NCI-H446 (cell line): Measurements from ENCODE around the gene CDC42EP3.
A peak's percentile ranks its signal among the peaks of the same experiment; 100 is the strongest.

Experiments
- DNase-seq, 2 experiments: peaks; one replicate each; lab custom pipeline; 2025; lab: John Stamatoyannopoulos, UW

The CDC42EP3 gene, protein sequence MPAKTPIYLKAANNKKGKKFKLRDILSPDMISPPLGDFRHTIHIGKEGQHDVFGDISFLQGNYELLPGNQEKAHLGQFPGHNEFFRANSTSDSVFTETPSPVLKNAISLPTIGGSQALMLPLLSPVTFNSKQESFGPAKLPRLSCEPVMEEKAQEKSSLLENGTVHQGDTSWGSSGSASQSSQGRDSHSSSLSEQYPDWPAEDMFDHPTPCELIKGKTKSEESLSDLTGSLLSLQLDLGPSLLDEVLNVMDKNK

DNA sequence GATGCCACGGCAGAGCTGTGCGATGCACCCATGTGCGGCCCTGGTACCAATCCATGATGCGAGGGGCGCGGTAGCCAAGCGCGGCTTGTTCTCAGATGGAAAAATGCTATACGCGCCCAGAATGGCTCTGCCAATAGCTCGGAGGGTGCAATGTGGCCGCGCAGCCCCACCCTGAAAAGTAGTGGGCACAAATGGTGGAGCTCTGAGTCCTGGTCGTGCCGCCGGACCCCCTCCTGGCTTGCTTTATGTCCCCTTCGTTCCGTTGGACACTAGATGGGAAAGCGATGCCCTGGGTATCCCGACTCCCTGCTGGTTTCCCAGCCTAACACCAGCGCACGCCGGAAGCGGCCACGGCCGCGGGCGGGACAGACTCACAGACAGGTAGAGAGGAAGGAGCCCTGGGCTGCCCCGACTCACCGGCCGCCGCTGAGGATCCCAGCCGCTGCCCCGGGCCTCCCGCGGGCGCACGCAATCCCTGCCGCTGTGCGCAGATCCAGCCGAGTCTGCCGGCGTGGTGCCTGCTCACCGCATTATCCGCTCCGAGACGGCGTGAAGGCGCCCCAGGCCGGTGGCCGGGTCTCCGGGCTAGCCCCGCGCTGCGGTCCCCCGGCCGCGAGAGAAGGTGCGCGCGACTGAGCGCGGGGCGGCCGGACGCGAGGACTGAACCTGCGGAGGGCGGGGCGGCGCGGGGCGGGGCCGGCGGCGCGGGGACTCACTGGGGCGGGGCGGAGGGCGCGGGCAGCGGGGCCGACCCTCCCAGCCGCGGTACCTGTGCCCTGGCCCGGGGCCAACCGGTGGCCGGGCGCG is at the start of gene CDC42EP3:
Gene CDC42EP3, minus strand, starts transcription at position 634 of the 807 bp plus-strand sequence. CDS start 25,055 bp downstream, outside the sequence.
- peak in 1 of 2 experiments; percentile 65 for DNase-seq

DNA sequence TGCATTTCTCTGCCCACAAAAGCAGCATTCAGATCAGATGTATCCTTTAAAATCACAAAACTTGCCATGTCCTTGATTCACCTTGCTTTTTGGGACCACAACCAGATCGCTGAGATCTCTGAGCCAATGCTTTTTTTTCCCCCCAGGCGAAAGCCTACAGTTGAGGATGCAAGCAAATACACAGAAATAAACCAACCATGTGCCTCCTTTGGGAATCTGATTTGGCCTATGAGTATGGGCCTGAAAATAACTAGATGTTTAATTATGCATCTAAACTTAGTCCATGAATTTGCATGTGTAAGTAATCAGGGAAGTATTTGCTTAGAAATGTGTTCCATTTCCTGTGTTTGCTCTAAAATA is 49.7 kb upstream of the CDC42EP3 start:
- no peak for DNase-seq

DNA sequence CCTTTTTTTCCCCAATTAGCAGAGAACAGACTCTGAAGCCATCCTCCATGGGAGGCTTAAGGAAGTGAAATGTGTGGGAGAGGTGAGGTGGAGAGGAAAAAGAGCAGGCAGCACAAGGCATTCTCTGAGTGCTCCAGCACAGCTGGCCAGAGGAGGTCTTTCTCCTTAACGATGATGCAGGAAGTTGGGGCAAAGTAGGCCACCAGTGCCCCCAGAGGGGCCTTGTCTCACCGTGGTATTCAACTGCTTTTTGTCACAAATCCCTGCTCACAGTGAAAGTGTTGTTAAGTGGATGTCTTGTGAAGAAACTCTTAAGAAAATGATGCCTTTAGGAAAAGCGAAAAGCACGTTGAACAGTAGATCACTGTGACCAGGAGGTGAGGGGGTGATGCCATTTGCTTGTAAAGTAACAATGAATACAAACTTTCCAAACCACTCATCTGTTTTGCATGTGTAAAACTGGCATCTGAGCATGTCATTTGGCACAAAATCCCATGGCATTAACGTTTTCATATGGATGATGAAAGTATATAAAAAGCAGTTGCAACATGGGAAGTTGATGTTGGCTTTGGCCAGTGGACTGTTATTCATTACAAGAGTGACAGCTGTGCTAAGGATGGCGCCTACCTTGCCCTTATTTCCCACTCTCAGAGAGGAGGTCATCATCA is 49.2 kb upstream of the CDC42EP3 start:
- peak in 1 of 2 experiments; percentile 20 for DNase-seq

DNA sequence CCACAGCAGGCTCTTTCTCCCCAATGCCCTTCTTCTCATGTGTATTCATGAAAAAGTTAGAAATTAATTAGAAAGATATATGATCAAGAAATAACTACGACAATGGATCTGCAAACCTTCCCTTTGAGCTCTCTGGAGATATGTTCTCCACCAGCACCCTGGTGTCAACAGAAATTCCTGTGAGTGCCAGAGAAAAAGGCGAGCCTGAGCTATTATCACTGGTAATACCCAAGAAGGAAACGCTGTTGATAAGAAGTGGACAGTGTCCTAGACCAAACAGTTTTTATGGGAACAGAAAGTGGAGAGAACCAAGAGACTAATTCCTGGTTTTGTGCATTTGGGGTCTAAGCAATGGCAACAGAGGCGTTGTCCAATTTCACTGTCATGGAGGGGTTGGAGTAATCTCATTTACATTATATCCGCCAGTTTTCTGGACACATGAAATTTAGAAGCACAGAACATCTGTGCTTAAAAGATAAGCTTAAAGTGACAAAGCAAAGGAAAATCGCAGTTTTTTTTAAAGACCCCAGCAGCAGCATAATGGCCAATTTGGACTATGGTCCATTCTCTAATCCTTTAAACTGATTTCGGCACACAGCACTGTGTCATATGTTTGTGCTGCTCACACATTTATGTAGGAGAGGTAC is 47.2 kb upstream of the CDC42EP3 start:
- DNase-seq, result no peak

DNA sequence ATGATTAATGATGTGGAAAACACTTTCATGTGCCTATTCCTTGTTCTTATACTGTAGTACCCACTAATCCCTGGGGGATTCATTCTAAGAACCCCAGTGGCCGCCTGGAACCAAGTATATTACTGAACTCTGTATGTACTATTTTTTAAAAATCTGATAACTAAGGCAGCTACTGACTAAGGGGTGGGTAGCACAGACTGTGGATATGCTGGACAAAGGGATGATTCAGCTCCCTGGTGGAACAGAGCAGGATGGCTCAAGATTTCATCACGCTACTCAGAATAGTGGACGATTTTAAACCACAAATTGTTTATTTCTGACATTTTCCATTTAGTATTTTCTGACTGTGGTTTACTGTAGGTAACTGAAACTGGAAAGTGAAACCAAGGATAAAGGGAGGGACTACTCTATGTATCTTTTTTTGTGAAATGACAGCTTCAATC is 41.8 kb upstream of the CDC42EP3 start:
- no peak for DNase-seq

DNA sequence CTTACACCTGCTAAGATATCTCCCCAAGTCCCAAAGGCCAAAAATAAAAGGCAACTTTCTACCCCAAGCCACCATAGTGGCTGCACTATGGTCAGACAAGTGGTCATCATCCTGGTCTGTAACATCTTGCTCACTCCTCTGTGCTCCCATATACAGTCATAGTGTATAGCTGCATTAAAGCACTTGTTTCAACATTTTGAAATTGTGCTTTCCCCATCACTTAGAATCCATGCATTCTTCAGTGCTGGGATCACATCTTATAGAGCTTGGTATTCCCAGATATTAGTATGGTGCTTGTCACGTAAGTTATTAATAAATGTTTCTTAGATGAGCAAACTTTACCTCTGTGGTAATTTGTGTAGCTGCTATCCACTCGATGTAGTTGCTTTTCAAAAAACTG is 40.4 kb upstream of the CDC42EP3 start:
- no peak for DNase-seq

DNA sequence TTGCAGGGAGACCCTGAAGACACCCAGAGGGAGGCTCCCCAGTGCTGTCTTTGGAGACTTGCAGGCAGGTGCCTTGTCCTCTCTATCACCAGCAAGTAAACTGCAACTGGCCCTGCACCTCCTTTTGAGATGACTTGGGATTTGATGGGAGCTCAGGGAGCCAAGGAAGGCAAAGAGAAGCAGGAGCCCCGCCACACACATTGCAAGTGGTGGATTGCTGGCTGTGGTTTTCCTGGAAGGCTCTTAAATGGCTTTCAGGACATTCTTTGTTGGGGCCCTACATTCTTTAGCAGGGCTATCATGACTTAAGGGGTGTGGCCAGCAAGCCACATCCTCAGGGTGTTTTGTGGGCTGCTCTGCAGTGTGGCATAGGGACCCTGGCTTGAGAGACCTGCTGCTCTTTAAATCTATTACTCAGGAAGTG is 39.9 kb upstream of the CDC42EP3 start:
- no peak for DNase-seq

GRCh38 chr2:37709111-37709510 is 37.7 kb upstream of the CDC42EP3 start:
- DNase-seq, result no peak

DNA sequence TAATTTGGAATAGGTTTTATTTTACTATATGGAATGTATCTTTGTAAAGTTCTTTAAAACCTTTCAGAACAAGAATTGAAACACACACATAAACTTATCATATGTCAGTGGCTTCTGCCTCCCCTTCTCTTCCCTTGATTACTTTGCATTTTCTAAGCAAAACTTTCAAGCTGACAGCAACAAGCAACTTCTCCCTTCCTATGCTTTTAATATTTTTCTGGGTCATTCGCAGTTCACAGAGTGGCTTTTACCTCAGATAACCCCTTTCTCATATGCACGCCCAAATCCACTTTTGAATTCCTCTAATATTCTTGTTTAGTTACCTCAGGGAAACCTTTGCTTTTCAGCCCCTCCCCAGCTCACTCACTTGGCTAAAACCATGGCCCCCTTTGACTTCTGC is 36.7 kb upstream of the CDC42EP3 start:
- DNase-seq, result no peak

- no peak for DNase-seq
These were observed 36.0 kb upstream of the CDC42EP3 start for GRCh38 chr2:37707393-37707792.

DNA sequence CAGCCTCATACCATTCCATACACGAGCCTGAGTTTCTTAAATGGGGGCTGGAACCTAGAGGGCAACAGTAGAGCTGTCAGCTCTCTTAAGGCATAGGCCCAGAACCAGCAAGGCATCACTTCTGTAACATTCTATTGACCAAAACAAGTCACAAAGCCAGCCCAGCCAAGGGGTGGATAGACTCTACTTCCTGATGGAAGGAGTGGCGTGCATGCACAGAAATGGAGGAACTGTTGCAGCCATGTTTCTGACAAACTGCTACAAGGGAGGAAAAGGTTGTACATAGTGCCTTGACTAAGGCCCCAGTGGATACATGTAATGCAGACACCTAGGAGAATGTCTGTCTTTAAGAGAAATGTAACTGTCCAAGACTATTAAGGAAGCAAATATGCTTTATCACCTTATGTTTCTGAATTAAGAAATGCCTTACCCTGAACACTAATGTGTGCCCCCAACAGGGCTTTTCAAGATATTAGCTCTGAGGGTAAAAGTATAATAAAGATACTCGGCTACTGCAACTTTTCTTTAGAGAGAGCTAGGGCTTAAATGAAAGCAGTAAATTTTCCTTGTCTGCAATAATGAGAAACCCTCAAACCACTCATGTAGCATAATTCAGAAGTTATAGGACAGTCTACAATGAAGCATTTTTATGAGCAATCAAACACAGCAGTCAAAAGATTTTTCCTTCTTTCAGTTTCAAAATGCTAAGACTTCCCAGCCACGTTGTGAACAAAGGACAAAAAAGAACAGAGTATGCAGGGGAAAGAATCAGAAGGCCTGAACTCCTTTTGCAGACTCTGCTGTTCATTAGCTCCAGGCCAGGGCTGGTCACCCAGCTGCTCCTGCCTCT is 35.1 kb upstream of the CDC42EP3 start:
- no peak for DNase-seq

DNA sequence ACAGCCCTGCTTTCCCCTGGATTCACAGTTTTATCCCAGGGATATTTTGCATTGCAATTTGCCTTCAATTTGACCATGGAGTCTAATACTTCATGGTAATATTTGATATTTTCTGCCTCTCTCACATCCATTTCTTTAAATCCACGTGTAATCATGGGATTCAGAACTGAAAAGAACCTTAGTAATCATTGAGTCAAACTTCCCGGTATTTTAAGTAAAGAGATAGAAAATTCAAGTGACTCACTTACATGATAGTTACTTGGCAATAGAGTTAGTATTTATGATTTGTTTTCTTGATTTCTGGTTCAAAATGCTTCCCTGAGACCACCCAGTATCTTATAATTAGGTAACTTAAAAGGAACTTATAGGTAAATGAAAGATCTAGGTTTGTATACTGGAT is 33.7 kb upstream of the CDC42EP3 start:
- no peak for DNase-seq

DNA sequence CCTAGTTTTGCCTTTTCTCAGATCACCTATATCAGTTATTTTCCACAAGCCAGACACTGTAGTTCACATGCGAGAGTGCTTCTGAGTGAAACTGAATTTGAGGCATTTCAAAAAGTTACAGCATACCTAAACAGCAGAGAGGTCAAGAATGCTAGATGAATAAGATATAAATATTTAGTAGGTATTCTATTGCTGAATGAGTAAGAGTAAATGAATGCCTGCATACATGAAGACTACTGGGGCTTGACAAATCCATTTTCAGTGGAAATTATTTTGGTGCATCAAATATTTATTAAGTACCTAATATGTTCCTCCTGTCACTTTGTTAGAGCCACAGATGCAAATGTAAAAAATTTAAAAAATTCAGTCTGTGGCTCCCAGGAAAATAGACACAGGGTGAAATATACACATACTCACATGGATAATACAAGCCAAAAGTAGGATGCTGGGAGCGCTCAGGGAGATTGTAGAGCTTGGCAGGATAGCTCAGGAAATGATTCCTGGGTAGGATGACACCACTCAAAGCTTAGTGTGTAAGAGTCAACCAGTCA is 27.6 kb upstream of the CDC42EP3 start:
- no peak for DNase-seq

- DNase-seq, result no peak
These were observed 23.9 kb upstream of the CDC42EP3 start for GRCh38 chr2:37695336-37695735.

- no peak for DNase-seq
These were observed 21.3 kb upstream of the CDC42EP3 start for GRCh38 chr2:37692711-37693110.

GRCh38 chr2:37689751-37690150 is 18.3 kb upstream of the CDC42EP3 start:
- no peak for DNase-seq

DNA sequence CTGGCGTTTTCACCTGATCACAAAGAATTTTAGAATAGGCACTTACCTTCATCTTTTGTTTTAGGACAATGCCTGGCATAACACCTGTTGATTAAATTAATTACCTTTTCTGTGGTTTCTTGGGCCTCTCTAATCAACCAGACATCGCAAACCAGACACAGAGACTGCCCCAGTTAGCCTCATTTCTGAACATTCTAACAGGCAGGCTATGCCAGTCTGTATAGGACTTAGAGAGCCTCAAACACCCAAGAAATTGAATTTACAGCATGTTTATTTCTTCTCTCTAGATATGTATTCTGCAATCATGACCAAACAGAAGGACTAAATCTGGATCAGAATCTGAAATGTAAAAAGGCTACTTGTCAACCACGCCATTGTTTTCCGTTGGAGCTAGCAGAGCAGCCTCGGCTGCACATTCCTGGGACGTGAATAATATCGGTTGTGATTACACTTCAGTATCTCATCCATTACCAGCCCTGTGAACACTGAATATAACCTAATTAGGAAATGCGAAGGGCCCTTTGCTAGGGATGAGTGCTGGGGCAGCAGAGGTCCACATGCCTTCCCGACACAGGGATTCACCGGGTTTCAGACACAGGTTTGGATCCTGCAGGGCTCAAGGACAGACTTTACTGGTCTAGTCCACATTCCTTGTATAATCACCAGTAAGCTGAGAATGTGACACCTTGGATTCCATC is 17.5 kb upstream of the CDC42EP3 start:
- DNase-seq, result no peak

- DNase-seq, result no peak
These were observed 15.5 kb upstream of the CDC42EP3 start for GRCh38 chr2:37686792-37687526.

GRCh38 chr2:37684809-37685208 is 13.4 kb upstream of the CDC42EP3 start:
- DNase-seq, result no peak
